Endothelial cell of umbilical vein (primary cell): ENCODE results near the gene METTL24. TPM values are rescaled to one million over a fixed set of nuclear protein-coding genes. Genes with fewer than 3 reads are reported as not detected.

Source experiments
- BruUV-seq: library from RNA; stranded (reverse); fragments of 400-500 nt; replicated peaks from 2 replicates; lab custom pipeline; 2021; lab: Mats Ljungman, UMichigan
- CTCF ChIA-PET: fragments of 300-600, 350-600 bp; sonication (Branson Sonifier 250); formaldehyde crosslinking; loops from one replicate; lab custom pipeline; 2021; ENCODE audit warnings: antibody characterized with exemption, inconsistent platforms; lab: Charles Lee
- POLR2A ChIA-PET: fragments of 300-600, 350-600 bp; sonication (Branson Sonifier 250); formaldehyde crosslinking; loops from one replicate; lab custom pipeline; 2021; ENCODE audit warnings: antibody characterized with exemption, inconsistent platforms; lab: Charles Lee
- DNase-seq: peaks from one replicate; pipeline ENCODE4 v3.0.0-alpha.2; 2011; ENCODE audit warnings: low read depth, low spot score
- FAIRE-seq: peaks from 2 replicates; lab custom pipeline; 2011; peaks lifted over from hg19 to GRCh38; lab: Jason Lieb, UNC
- H2AFZ ChIP-seq: 2 replicates; pipeline ENCODE4 v1.6.0; 2012; ENCODE audit warnings: low read depth, low read length, control low read depth, inconsistent platforms
- H3K27ac ChIP-seq: 2 replicates; pipeline ENCODE4 v1.5.1; 2011; ENCODE audit warnings: low read depth, mild to moderate bottlenecking, control low read depth, low read length, moderate library complexity; ENCODE audit not compliant: insufficient read depth
- H3K27me3 ChIP-seq, 2 experiments: 2 replicates each; pipeline versions ENCODE4 v1.6.0 to v1.6.1; 2011; ENCODE audit warnings: low read length in 2 of 2, mixed read lengths in 1 of 2; ENCODE audit not compliant: control insufficient read depth in 2 of 2, insufficient read depth in 2 of 2
- H3K36me3 ChIP-seq, 2 experiments: 2 replicates in 1 of 2; 3 replicates in 1 of 2; pipeline ENCODE4 v1.5.1; 2011; ENCODE audit warnings: low read length in 2 of 2, mild to moderate bottlenecking in 1 of 2, moderate library complexity in 1 of 2; ENCODE audit not compliant: control insufficient read depth in 2 of 2, insufficient read depth in 2 of 2; ENCODE audit errors: extremely low read depth in 1 of 2
- H3K4me1 ChIP-seq: 3 replicates; pipeline ENCODE4 v1.5.1; 2011; ENCODE audit warnings: mild to moderate bottlenecking, low read length; ENCODE audit not compliant: control insufficient read depth, insufficient read depth; ENCODE audit errors: extremely low read depth
- H3K4me2 ChIP-seq: 2 replicates; pipeline ENCODE4 v1.6.1; 2011; ENCODE audit warnings: low read length, control low read depth, mixed read lengths; ENCODE audit not compliant: insufficient read depth
- H3K4me3 ChIP-seq, 3 experiments: fragments of 200-600 bp in 1 of 3; sonication (generic), shearing (Covaris generic) in 1 of 3; replicated peaks in 1 of 3; 2 replicates each; pipeline ENCODE4 v1.5.1; 2011 to 2016; ENCODE audit warnings: control low read depth in 3 of 3, low read length in 3 of 3, mild to moderate bottlenecking in 2 of 3, inconsistent platforms in 1 of 3, low read depth in 1 of 3, moderate library complexity in 1 of 3; ENCODE audit not compliant: insufficient read depth in 1 of 3
- H3K79me2 ChIP-seq: 2 replicates; pipeline ENCODE4 v1.6.0; 2012; ENCODE audit warnings: low read length, inconsistent platforms; ENCODE audit not compliant: control insufficient read depth, insufficient read depth
- H3K9ac ChIP-seq: replicated peaks from 2 replicates; pipeline ENCODE3; 2011; ENCODE audit warnings: low read length, control low read depth; ENCODE audit not compliant: insufficient read depth; ENCODE audit errors: extremely low read depth
- H3K9me1 ChIP-seq: replicated peaks from 3 replicates; pipeline ENCODE4 v1.6.0; 2011; ENCODE audit warnings: mild to moderate bottlenecking, low read length; ENCODE audit not compliant: control insufficient read depth, insufficient read depth; ENCODE audit errors: extremely low read depth
- H3K9me3 ChIP-seq: replicated peaks from 2 replicates; pipeline ENCODE4 v1.5.1; 2012; ENCODE audit warnings: low read length, inconsistent platforms; ENCODE audit not compliant: control insufficient read depth, insufficient read depth
- H4K20me1 ChIP-seq: replicated peaks from 2 replicates; pipeline ENCODE3; 2011; ENCODE audit warnings: mild to moderate bottlenecking, low read length; ENCODE audit not compliant: control insufficient read depth, insufficient read depth; ENCODE audit errors: extremely low read depth
- EZH2 ChIP-seq: IDR thresholded peaks from 2 replicates; pipeline ENCODE4 v1.6.1; 2012; ENCODE audit warnings: borderline replicate concordance, low read depth, mild to moderate bottlenecking, moderate library complexity, low read length, inconsistent platforms; ENCODE audit not compliant: severe bottlenecking
- FOS ChIP-seq: IDR thresholded peaks from 2 replicates; pipeline ENCODE4 v1.6.1; 2011; ENCODE audit warnings: mild to moderate bottlenecking, low read length, moderate library complexity, borderline replicate concordance; ENCODE audit not compliant: insufficient read depth
- GATA2 ChIP-seq: IDR thresholded peaks from 2 replicates; pipeline ENCODE4 v1.7.0; 2011; ENCODE audit warnings: low read depth, mild to moderate bottlenecking, moderate library complexity, mixed read lengths, low read length; ENCODE audit not compliant: insufficient read length, insufficient read depth
- JUN ChIP-seq: IDR thresholded peaks from 2 replicates; pipeline ENCODE4 v1.6.1; 2011; ENCODE audit warnings: borderline replicate concordance, low read depth; ENCODE audit not compliant: insufficient read length, insufficient read depth
- MYC ChIP-seq: IDR thresholded peaks from one replicate; pipeline ENCODE4 v1.6.1; 2011; ENCODE audit warnings: mild to moderate bottlenecking, low read depth, low read length
- POLR2A ChIP-seq: IDR thresholded peaks from 2 replicates; pipeline ENCODE4 v1.6.1; 2012; ENCODE audit warnings: low read depth, mild to moderate bottlenecking, control low read depth, low read length
- POLR2AphosphoS5 ChIP-seq: IDR thresholded peaks from 2 replicates; pipeline ENCODE4 v1.6.1; 2012; ENCODE audit warnings: low read depth, mild to moderate bottlenecking, control low read depth, low read length, moderate library complexity; ENCODE audit not compliant: insufficient read depth
- dilution Hi-C: fragments of 300-500 bp; cut with MboI; formaldehyde crosslinking; loops from one replicate; pipeline ENCODE4 v1.15.0; 2019; ENCODE audit warnings: low sequenced_read_pairs; ENCODE audit not compliant: extremely low pct_ligation_motif_present
- intact Hi-C: fragments of 100-400 bp; cut with micrococcal nuclease; formaldehyde crosslinking; loops from one replicate; pipeline ENCODE4 v1.10.0; 2022
- polyA plus RNA-seq, 4 experiments: library from polyadenylated mRNA; depleted of rRNA in 3 of 4; stranded (reverse) in 3 of 4; unstranded in 1 of 4; fragments of >200 nt; gene quantifications; 2 replicates each; pipeline versions ENCODE4 v1.2.1 to v1.2.3, GENCODE V29; 2011 to 2012; ENCODE audit warnings: missing spikeins in 1 of 4
- total RNA-seq: library from RNA; stranded (reverse); gene quantifications from 2 replicates; pipeline ENCODE4 v1.2.3, GENCODE V29; 2021
- TF ChIP-seq, protein P1 (sequence below), 2 donors: IDR thresholded peaks; 1 replicate in 1 of 2; 2 replicates in 1 of 2; pipeline ENCODE4 v1.5.1; 2011; ENCODE audit warnings: low read length in 2 of 2, mild to moderate bottlenecking in 2 of 2, moderate library complexity in 2 of 2, control low read depth in 1 of 2, inconsistent platforms in 1 of 2, low read depth in 1 of 2; ENCODE audit not compliant: insufficient read depth in 1 of 2; ENCODE audit errors: extremely low read depth in 1 of 2
- TF ChIP-seq, protein P2 (sequence below): IDR thresholded peaks from 2 replicates; pipeline ENCODE4 v1.6.1; 2011; ENCODE audit not compliant: insufficient read depth, insufficient read length

The METTL24 gene
- total and polyA plus RNA-seq, 2 donors (not counting 3 experiments of a cell fraction or from before 2014, with no cell fraction given): not detected

GRCh38 chr6:110246900-110247546 is 111.1 kb downstream of the METTL24 start:
- dilution Hi-C loops: no loop called here
- BruUV-seq: no TSS peak
- DNase-seq (no peak), FAIRE-seq (no peak)
- Histone ChIP-seq H3K4me3 (no peak overlapping the region), H3K27ac (no peak overlapping the region), H3K9ac (no peak overlapping the region), H3K9me3 (no peaks in the 10 kb centered on the region), H3K9me1 (no peaks in the 10 kb centered on the region), H3K4me1 (no peaks in the 10 kb centered on the region), H2AFZ (no peak overlapping the region), H3K79me2 (no peaks in the 10 kb centered on the region), H3K36me3 (no peaks in the 10 kb centered on the region), H3K27me3 (no peaks in the 10 kb centered on the region), H3K4me2 (no peak overlapping the region), H4K20me1 (no peaks in the 10 kb centered on the region)
- intact Hi-C loops: no loop called here
- POLR2A ChIA-PET: no interaction called here
- CTCF ChIA-PET: no interaction called here
- no peak for TF ChIP-seq JUN
- no peak for TF ChIP-seq FOS
- TF ChIP-seq MYC: no peak
- TF ChIP-seq POLR2A: no peak
- no peak for TF ChIP-seq POLR2AphosphoS5
- TF ChIP-seq, protein P1, sequence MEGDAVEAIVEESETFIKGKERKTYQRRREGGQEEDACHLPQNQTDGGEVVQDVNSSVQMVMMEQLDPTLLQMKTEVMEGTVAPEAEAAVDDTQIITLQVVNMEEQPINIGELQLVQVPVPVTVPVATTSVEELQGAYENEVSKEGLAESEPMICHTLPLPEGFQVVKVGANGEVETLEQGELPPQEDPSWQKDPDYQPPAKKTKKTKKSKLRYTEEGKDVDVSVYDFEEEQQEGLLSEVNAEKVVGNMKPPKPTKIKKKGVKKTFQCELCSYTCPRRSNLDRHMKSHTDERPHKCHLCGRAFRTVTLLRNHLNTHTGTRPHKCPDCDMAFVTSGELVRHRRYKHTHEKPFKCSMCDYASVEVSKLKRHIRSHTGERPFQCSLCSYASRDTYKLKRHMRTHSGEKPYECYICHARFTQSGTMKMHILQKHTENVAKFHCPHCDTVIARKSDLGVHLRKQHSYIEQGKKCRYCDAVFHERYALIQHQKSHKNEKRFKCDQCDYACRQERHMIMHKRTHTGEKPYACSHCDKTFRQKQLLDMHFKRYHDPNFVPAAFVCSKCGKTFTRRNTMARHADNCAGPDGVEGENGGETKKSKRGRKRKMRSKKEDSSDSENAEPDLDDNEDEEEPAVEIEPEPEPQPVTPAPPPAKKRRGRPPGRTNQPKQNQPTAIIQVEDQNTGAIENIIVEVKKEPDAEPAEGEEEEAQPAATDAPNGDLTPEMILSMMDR (IDR thresholded peaks at IDR 0.05; ENCODE audit: extremely low read depth in 1 of 2, insufficient read depth in 1 of 2, low read depth in 1 of 2, low read length in 2 of 2): no peak
- no peak for TF ChIP-seq GATA2
- TF ChIP-seq EZH2: no peak
- TF ChIP-seq, protein P2, sequence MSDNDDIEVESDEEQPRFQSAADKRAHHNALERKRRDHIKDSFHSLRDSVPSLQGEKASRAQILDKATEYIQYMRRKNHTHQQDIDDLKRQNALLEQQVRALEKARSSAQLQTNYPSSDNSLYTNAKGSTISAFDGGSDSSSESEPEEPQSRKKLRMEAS: no peak
